Measurements from ENCODE around the gene ATP11B. TPM values are rescaled to one million over a fixed set of nuclear protein-coding genes. Genes with fewer than 3 reads are reported as not detected.

Gene ATP11B
- total RNA-seq, 4 donors from 2014 or later, result 53.1 to 69.9 (median 61.1) TPM

GRCh38 chr3:182921665-182922355, 128.5 kb downstream of the ATP11B start:
- TF ChIP-seq CTCF (IDR thresholded peaks at IDR 0.05) (no peak), POLR2A (IDR thresholded peaks at IDR 0.05) (no peak)
- H3K4me1 ChIP-seq, result peaks cover 0 to 5% of the 10 kb centered on the region in 2 donors
- no peak overlapping the region for H3K27ac ChIP-seq
- no peaks in the 10 kb centered on the region for H3K36me3 ChIP-seq
- H3K9me3 ChIP-seq, result no peaks in the 10 kb centered on the region
- no peak overlapping the region for H3K4me3 ChIP-seq (replicated peaks in 1 of 3)
- H3K27me3 ChIP-seq, result no peaks in the 10 kb centered on the region
- WGBS, 2 donors, result 93 to 94% methylated on average over 4 of the region's 4 CpGs
- no peak for DNase-seq
- intact Hi-C loops (cut with DNase I), result no loop called here

GRCh38 chr3:182925330-182925943, 132.1 kb downstream of the ATP11B start:
- Histone ChIP-seq H3K27me3 (no peaks in the 10 kb centered on the region), H3K9me3 (no peaks in the 10 kb centered on the region), H3K4me1 (no peaks in the 10 kb centered on the region), H3K27ac (no peak overlapping the region), H3K4me3 (replicated peaks in 1 of 3) (no peak overlapping the region), H3K36me3 (no peaks in the 10 kb centered on the region)
- TF ChIP-seq CTCF (IDR thresholded peaks at IDR 0.05) (no peak), POLR2A (IDR thresholded peaks at IDR 0.05) (no peak)
- WGBS, 2 donors, result 83 to 88% methylated on average over 4 of the region's 4 CpGs
- intact Hi-C loops (cut with DNase I), result no loop called here
- peak in 1 of 2 donors; percentile 18 for DNase-seq

- intact Hi-C loops (cut with DNase I), result no loop called here
- H3K4me1 ChIP-seq, result no peaks in the 10 kb centered on the region
- no peak for DNase-seq
Observed at GRCh38 chr3:182925944-182926337, 132.6 kb downstream of the ATP11B start.

GRCh38 chr3:182935803-182936202, 142.5 kb downstream of the ATP11B start:
- Histone ChIP-seq H3K4me1 (peaks cover 11 to 12% of the 10 kb centered on the region in 2 donors), H3K4me3 (replicated peaks in 1 of 3) (no peak overlapping the region), H3K27me3 (no peaks in the 10 kb centered on the region), H3K27ac (no peak overlapping the region), H3K36me3 (no peaks in the 10 kb centered on the region), H3K9me3 (no peaks in the 10 kb centered on the region)
- intact Hi-C loops (cut with DNase I), result no loop called here
- TF ChIP-seq POLR2A (IDR thresholded peaks at IDR 0.05) (no peak), CTCF (IDR thresholded peaks at IDR 0.05) (no peak)
- 55 to 57% methylated on average over 3 of the region's 3 CpGs for WGBS, 2 donors
- no peak for DNase-seq

More at GRCh38 chr3:182925944-182926337, 132.6 kb downstream of the ATP11B start:
- Histone ChIP-seq H3K4me3 (replicated peaks in 1 of 3) (no peak overlapping the region), H3K36me3 (no peaks in the 10 kb centered on the region), H3K27ac (no peak overlapping the region), H3K27me3 (no peaks in the 10 kb centered on the region), H3K9me3 (no peaks in the 10 kb centered on the region)
- WGBS, 2 donors, result 96% methylated on average over 3 of the region's 3 CpGs
- TF ChIP-seq POLR2A (IDR thresholded peaks at IDR 0.05), result no peak
- no peak for TF ChIP-seq CTCF (IDR thresholded peaks at IDR 0.05)

- Histone ChIP-seq H3K27me3 (no peaks in the 10 kb centered on the region), H3K27ac (no peak overlapping the region), H3K36me3 (no peaks in the 10 kb centered on the region), H3K4me1 (peaks cover 11 to 12% of the 10 kb centered on the region in 2 donors), H3K9me3 (no peaks in the 10 kb centered on the region), H3K4me3 (replicated peaks in 1 of 3) (no peak overlapping the region)
- intact Hi-C loops (cut with DNase I), result no loop called here
- peak in 1 of 2 donors; percentile 14 for DNase-seq
- TF ChIP-seq CTCF (IDR thresholded peaks at IDR 0.05) (no peak), POLR2A (IDR thresholded peaks at IDR 0.05) (no peak)
- WGBS, 2 donors, result 82 to 88% methylated on average over 4 of the region's 4 CpGs
Observed at GRCh38 chr3:182936239-182936917, 143.1 kb downstream of the ATP11B start.

Measured in thyroid gland (tissue), 4 donors.